Right ventricle myocardium inferior (tissue), 1 donor: ENCODE measurements around the gene NRAS. TPM values are rescaled to one million over a fixed set of nuclear protein-coding genes. Genes with fewer than 3 reads are reported as not detected.

Experiments used
- total RNA-seq: library from RNA; stranded (reverse); fragmentation: NEBNext Ultra II Directional; extraction: Animal tissue kit (Norgen Biotek cat#: 25700); gene quantifications from one replicate; pipeline ENCODE4 v1.2.1, GENCODE V29; 2021
- donor health status: DM: no; HTN: yes; CAD: no; lungs with severe emphysema.

The NRAS gene
- total RNA-seq, 1 donor from 2014 or later, result 7.2 TPM

Other genes with a start within 250 kb of the NRAS start
- 14.5 TPM for gene TRIM33, start 205.6 kb downstream of the NRAS start, total RNA-seq
- gene BCAS2, start 135.2 kb downstream of the NRAS start, total RNA-seq, result 28.4 TPM
- gene DENND2C, start 46.7 kb downstream of the NRAS start, total RNA-seq, result 2.6 TPM
- gene AMPD1, start 21.2 kb downstream of the NRAS start, total RNA-seq, result not detected
- gene CSDE1, start 41.2 kb upstream of the NRAS start, total RNA-seq, result 873 TPM
- 34.2 TPM for gene SIKE1, start 63.9 kb upstream of the NRAS start, total RNA-seq
- not detected for gene SYCP1, start 138.1 kb upstream of the NRAS start, total RNA-seq